Mammary epithelial cell (primary cell): ENCODE measurements around the gene SYPL2.

Source experiments
- EZH2 ChIP-seq: IDR thresholded peaks from 2 replicates; pipeline ENCODE4 v1.6.1; 2012; ENCODE audit warnings: low read length, inconsistent platforms, borderline replicate concordance
- TF ChIP-seq, protein P1 (sequence below), 2 donors: IDR thresholded peaks in 1 of 2; conservative IDR thresholded peaks in 1 of 2; 2 replicates each; pipeline ENCODE4 v1.5.1; 2011 to 2012; ENCODE audit warnings: inconsistent platforms in 2 of 2, low read length in 2 of 2, mild to moderate bottlenecking in 2 of 2, control low read depth in 1 of 2, low read depth in 1 of 2; ENCODE audit not compliant: insufficient read depth in 1 of 2; ENCODE audit errors: extremely low read depth in 1 of 2

DNA sequence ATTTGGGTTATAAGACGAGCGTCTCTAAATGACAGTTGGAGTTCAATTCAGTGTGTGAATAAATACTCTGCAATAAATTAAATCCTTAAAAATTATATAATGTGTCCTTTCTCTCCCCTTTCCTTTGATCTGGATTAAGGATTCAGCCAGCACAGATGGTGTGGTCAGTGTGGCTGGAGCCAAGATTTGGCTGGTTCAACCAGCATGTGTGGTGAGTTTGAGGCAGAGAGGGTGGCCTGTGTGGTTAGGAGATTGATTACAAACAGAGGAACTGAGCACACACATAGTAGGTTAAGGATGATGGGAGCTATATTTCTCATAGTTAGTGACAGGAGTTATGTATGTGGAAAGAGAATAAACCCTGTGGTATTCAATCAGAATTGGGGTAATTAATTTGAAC, 57.4 kb downstream of the SYPL2 start:
- TF ChIP-seq, protein P1, sequence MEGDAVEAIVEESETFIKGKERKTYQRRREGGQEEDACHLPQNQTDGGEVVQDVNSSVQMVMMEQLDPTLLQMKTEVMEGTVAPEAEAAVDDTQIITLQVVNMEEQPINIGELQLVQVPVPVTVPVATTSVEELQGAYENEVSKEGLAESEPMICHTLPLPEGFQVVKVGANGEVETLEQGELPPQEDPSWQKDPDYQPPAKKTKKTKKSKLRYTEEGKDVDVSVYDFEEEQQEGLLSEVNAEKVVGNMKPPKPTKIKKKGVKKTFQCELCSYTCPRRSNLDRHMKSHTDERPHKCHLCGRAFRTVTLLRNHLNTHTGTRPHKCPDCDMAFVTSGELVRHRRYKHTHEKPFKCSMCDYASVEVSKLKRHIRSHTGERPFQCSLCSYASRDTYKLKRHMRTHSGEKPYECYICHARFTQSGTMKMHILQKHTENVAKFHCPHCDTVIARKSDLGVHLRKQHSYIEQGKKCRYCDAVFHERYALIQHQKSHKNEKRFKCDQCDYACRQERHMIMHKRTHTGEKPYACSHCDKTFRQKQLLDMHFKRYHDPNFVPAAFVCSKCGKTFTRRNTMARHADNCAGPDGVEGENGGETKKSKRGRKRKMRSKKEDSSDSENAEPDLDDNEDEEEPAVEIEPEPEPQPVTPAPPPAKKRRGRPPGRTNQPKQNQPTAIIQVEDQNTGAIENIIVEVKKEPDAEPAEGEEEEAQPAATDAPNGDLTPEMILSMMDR (conservative IDR thresholded peaks at IDR 0.05 in 1 of 2, IDR thresholded peaks at IDR 0.05 in 1 of 2; ENCODE audit: extremely low read depth in 1 of 2, insufficient read depth in 1 of 2, low read depth in 1 of 2, low read length in 2 of 2) = no peak
- TF ChIP-seq EZH2 = no peak
